A549 (cell line): ENCODE measurements around the gene IL1RL2.

Experiments used
- BHLHE40 ChIP-seq: IDR thresholded peaks from 2 replicates; pipeline ENCODE4 v1.6.1; 2012; ENCODE audit warnings: low read depth, low read length, inconsistent platforms
- CTCF ChIP-seq: fragments of >200 bp; sonication (Bioruptor Twin); formaldehyde crosslinking; IDR thresholded peaks from 3 replicates; pipeline ENCODE4 v1.5.1; 2016
- EP300 ChIP-seq, 2 experiments: fragments of >200 bp; sonication (Bioruptor Twin); formaldehyde crosslinking; IDR thresholded peaks; 2 replicates in 1 of 2; 3 replicates in 1 of 2; pipeline ENCODE4 v1.6.1; 2016 to 2017
- FOSL2 ChIP-seq, 2 experiments: fragments of 450-650 bp in 1 of 2; fragments of >200 bp in 1 of 2; sonication (Bioruptor Twin) in 1 of 2; formaldehyde crosslinking; IDR thresholded peaks; 2 replicates each; pipeline versions ENCODE4 v1.5.0 to v1.6.1; 2016 to 2020; ENCODE audit warnings: mild to moderate bottlenecking in 1 of 2, moderate library complexity in 1 of 2
- HDAC2 ChIP-seq: fragments of 200-600 bp; sonication (generic); IDR thresholded peaks from 2 replicates; pipeline ENCODE4 v1.6.1; 2016
- HOXB13 ChIP-seq: fragments of 250-450 bp; sonication (Bioruptor Pico); IDR thresholded peaks from 2 replicates; pipeline ENCODE4 v1.5.0; 2020; ENCODE audit warnings: low read depth, mild to moderate bottlenecking, moderate library complexity
- MAFK ChIP-seq: fragments of 450-650 bp; IDR thresholded peaks from 2 replicates; pipeline ENCODE4 v1.6.1; 2014; ENCODE audit not compliant: partially characterized antibody
- POLR2A ChIP-seq: IDR thresholded peaks from 2 replicates; pipeline ENCODE4 v1.6.1; 2012; ENCODE audit warnings: mild to moderate bottlenecking, low read length
- POLR2AphosphoS2 ChIP-seq: conservative IDR thresholded peaks from 2 replicates; pipeline ENCODE4 v1.6.1; 2012; ENCODE audit warnings: low read length, improper control_type of control experiment, inconsistent platforms
- RAD21 ChIP-seq, 2 experiments: fragments of >200 bp in 1 of 2; sonication (Bioruptor Twin) in 1 of 2; formaldehyde crosslinking in 1 of 2; IDR thresholded peaks in 1 of 2; conservative IDR thresholded peaks in 1 of 2; 2 replicates in 1 of 2; 3 replicates in 1 of 2; pipeline ENCODE4 v1.6.1; 2012 to 2018; ENCODE audit warnings: inconsistent platforms in 1 of 2
- RFX5 ChIP-seq: fragments of 450-650 bp; IDR thresholded peaks from 2 replicates; pipeline ENCODE4 v1.7.1; 2014; ENCODE audit warnings: antibody characterized with exemption, mild to moderate bottlenecking, moderate library complexity
- SMC3 ChIP-seq: fragments of >200 bp; sonication (Bioruptor Twin); formaldehyde crosslinking; IDR thresholded peaks from 3 replicates; pipeline ENCODE4 v1.6.1; 2018; ENCODE audit warnings: inconsistent platforms
- USF2 ChIP-seq: fragments of 450-650 bp; IDR thresholded peaks from 2 replicates; pipeline ENCODE4 v1.6.1; 2014; ENCODE audit warnings: antibody characterized with exemption
- ZFP36 ChIP-seq: fragments of 450-650 bp; IDR thresholded peaks from 2 replicates; pipeline ENCODE4 v1.6.1; 2014; ENCODE audit warnings: borderline replicate concordance; ENCODE audit not compliant: partially characterized antibody

GRCh38 chr2:102177814-102178478 is 8.9 kb upstream of the IL1RL2 start:
- no peak for TF ChIP-seq CTCF
- TF ChIP-seq ZFP36 = no peak
- TF ChIP-seq EP300 (IDR thresholded peaks at IDR 0.05) = no peak
- TF ChIP-seq POLR2A = no peak
- no peak for TF ChIP-seq HDAC2
- no peak for TF ChIP-seq MAFK
- TF ChIP-seq USF2 = no peak
- TF ChIP-seq RAD21 (conservative IDR thresholded peaks at IDR 0.05 in 1 of 2, IDR thresholded peaks at IDR 0.05 in 1 of 2) = no peak
- TF ChIP-seq RFX5 = no peak
- no peak for TF ChIP-seq FOSL2 (IDR thresholded peaks at IDR 0.05)
- TF ChIP-seq FOSL2 (CRISPR knock-in tag; IDR thresholded peaks at IDR 0.05) = no peak
- TF ChIP-seq SMC3 = no peak
- no peak for TF ChIP-seq BHLHE40
- TF ChIP-seq POLR2AphosphoS2 = no peak
- no peak for TF ChIP-seq HOXB13 (CRISPR knock-in tag)
